ENCODE data around the gene SMARCA1. TPM values are rescaled to one million over a fixed set of nuclear protein-coding genes. Genes with fewer than 3 reads are reported as not detected.

The SMARCA1 gene
- total RNA-seq, 2 experiments from 2014 or later, result 0.10 to 0.21 TPM

DNA sequence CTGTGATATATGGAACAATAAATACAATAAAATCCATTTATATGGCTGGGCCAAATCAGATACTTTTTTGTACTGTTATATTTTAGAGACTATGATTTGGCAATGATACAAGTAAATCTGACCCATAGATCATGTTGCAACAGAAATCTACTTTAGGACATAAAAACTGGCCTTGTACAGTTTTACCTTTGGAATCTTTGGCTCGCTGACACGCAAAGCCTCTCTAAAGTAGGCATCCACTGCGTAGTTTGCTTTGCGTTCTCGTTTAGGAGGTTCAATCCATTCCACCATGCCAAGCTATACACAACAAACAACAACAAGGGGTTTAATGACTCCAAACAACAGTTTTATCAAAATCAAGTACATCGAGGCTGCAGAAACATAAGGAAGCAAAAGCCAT lies 42.4 kb downstream of the SMARCA1 start:
- no peaks in the 10 kb centered on the region for H3K36me3 Mint-ChIP-seq
- H3K4me1 Mint-ChIP-seq (ENCODE audit: low read depth), result no peaks in the 10 kb centered on the region
- H3K27ac Mint-ChIP-seq, result no peak overlapping the region
- no peaks in the 10 kb centered on the region for H3K9me3 Mint-ChIP-seq
- no peak overlapping the region for H3K4me3 Mint-ChIP-seq
- no peak for DNase-seq
- CTCF ChIA-PET, result no interaction called here
- POLR2A ChIA-PET, result no interaction called here
- intact Hi-C loops (cut with micrococcal nuclease), result no loop called here
- no peaks in the 10 kb centered on the region for H3K27me3 Mint-ChIP-seq

DNA sequence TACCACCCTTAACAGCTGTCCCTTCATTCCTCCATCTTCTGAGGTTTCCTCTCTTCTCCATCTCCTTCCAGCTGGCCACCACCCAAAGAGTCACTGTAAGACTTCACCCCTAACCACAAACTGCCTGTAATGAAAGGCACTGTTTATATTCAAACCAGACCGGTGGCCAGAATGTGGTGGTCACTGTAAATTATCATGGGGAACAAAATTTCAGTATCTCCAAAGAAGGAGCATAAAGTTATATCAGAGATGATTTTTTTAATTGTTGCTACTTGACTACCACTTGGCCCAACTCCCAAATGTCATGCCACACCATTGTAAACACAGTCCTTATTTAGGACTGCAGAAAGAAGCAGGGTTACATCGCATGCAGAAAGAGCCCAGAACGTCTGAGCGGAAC lies 44.8 kb downstream of the SMARCA1 start:
- no peaks in the 10 kb centered on the region for H3K36me3 Mint-ChIP-seq
- CTCF ChIA-PET, result no interaction called here
- DNase-seq, result no peak
- no peak overlapping the region for H3K4me3 Mint-ChIP-seq
- POLR2A ChIA-PET, result no interaction called here
- no peaks in the 10 kb centered on the region for H3K27me3 Mint-ChIP-seq
- H3K9me3 Mint-ChIP-seq, result no peaks in the 10 kb centered on the region
- no peak overlapping the region for H3K27ac Mint-ChIP-seq
- intact Hi-C loops (cut with micrococcal nuclease), result no loop called here
- no peaks in the 10 kb centered on the region for H3K4me1 Mint-ChIP-seq (ENCODE audit: low read depth)

DNA sequence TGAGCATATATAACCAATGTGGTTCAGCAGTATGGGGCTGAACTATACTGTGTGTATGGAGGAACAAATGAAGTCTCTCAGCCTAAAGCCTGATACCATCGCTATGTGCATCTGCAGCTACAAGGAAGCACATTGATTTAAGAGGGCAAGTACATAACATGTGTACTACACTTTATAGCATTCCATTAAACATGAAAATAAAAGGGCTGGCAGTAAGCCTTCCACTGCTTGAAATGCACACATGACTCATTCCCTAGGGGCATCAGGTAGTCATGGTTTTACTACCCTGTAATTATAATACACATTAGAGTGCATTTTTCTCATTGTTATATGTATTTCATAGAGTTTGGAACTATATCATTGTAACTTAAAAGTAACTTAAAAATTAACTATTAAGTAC lies 51.2 kb downstream of the SMARCA1 start:
- Mint-ChIP-seq H3K27me3 (no peaks in the 10 kb centered on the region), H3K4me1 (ENCODE audit: low read depth) (no peaks in the 10 kb centered on the region), H3K4me3 (no peak overlapping the region), H3K36me3 (no peaks in the 10 kb centered on the region), H3K9me3 (no peaks in the 10 kb centered on the region), H3K27ac (no peak overlapping the region)
- intact Hi-C loops (cut with micrococcal nuclease), result no loop called here
- ChIA-PET POLR2A (no interaction called here), CTCF (no interaction called here)
- no peak for DNase-seq

DNA sequence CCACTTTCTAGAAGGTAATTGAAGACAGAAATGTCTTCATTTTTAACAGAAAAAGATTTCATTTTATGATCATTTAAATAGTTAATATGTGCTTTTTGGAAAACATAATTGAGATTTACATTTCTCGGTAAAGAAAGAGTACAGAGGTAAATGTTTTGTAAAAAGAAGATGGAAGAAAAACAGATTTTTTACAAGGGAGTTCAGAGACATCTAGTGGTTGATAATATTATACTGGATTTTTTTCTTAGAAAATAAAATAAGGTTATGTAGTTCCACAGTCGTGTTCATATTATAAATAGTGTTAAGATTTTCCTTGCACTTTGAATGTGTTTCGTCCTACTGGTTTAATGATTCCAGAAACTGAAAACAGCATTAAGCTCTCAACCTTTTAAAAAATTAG lies 60.6 kb downstream of the SMARCA1 start:
- ChIA-PET POLR2A (no interaction called here), CTCF (no interaction called here)
- Mint-ChIP-seq H3K27ac (no peak overlapping the region), H3K9me3 (no peaks in the 10 kb centered on the region), H3K4me3 (no peak overlapping the region), H3K36me3 (no peaks in the 10 kb centered on the region), H3K4me1 (ENCODE audit: low read depth) (no peaks in the 10 kb centered on the region), H3K27me3 (no peaks in the 10 kb centered on the region)
- intact Hi-C loops (cut with micrococcal nuclease), result no loop called here
- no peak for DNase-seq

DNA sequence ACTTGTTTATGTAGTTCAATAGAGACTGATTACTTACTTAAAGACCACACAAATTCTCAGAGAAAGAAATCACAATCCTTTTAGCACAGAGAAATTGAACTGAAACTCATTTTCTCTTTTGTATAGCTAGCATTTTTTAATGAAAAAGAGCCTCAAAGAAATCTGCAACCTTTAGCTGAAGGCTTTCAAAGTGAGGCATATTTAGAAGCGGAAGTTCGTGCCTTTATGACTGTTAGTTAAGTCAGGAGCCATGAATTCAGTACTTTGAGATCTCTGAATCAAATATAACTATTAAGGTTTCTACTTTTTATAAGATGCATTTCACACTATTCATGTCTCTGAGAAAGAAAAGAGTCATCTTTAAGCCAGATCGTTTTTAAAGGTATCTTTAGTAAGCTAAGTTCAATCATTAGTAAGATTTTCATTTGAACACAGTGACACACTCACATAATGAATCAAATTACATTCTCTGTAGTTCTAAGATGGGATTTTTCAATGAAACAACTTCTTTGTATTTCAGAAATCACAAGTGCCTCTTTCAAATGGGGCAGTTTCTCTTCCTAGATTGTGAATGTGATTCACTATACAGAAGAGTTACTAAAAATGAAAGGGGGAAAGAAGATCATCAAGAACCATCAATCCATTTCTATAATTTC lies 61.4 kb downstream of the SMARCA1 start:
- CTCF ChIA-PET, result no interaction called here
- DNase-seq, result no peak
- Mint-ChIP-seq H3K4me1 (ENCODE audit: low read depth) (no peaks in the 10 kb centered on the region), H3K4me3 (no peak overlapping the region), H3K27ac (no peak overlapping the region), H3K36me3 (no peaks in the 10 kb centered on the region), H3K27me3 (no peaks in the 10 kb centered on the region), H3K9me3 (no peaks in the 10 kb centered on the region)
- POLR2A ChIA-PET, result no interaction called here
- intact Hi-C loops (cut with micrococcal nuclease), result no loop called here

DNA sequence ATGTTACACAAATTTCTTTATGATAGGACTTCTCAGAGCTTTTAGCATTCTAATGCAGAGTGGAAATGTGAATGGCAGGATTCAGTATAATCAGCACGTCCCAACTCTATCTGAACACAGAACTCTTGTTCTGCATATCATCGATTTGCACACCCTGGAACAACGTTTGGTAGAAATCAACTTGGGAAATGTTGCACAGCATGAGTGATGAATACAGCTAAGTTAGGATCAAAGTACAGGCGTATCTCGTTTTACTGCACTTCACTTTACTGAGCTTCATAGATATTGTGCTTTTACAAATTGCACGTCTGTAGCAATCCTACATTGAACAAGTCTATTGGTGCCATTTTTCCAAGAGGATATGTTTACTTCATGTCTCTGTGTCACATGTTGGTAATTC lies 70.8 kb downstream of the SMARCA1 start:
- no peaks in the 10 kb centered on the region for H3K36me3 Mint-ChIP-seq
- H3K27ac Mint-ChIP-seq, result no peak overlapping the region
- intact Hi-C loops (cut with micrococcal nuclease), result no loop called here
- H3K4me3 Mint-ChIP-seq, result no peak overlapping the region
- H3K27me3 Mint-ChIP-seq, result no peaks in the 10 kb centered on the region
- no peaks in the 10 kb centered on the region for H3K9me3 Mint-ChIP-seq
- ChIA-PET POLR2A (no interaction called here), CTCF (no interaction called here)
- H3K4me1 Mint-ChIP-seq (ENCODE audit: low read depth), result no peaks in the 10 kb centered on the region
- DNase-seq, result no peak

DNA sequence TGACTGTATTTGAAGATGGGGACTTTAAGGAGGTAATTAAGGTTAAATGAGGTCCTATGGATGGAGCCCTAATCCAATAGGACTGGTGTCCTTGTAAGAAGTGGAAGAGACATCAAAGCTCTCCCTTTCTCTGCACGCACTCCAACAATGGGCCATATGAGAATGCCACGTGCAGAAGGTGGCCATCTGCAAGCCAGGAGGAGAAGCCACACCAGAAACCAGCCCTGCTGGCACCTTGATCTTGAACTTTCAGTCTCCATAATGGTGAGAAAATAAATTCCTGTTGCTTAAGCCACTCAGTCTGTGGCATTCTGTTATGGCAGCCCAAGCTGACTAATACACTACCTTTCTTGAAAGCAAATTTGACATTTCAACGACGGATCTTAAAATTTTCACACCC lies 73.2 kb downstream of the SMARCA1 start:
- POLR2A ChIA-PET, result no interaction called here
- CTCF ChIA-PET, result no interaction called here
- Mint-ChIP-seq H3K36me3 (no peaks in the 10 kb centered on the region), H3K4me3 (no peak overlapping the region), H3K27me3 (no peaks in the 10 kb centered on the region), H3K9me3 (no peaks in the 10 kb centered on the region), H3K4me1 (ENCODE audit: low read depth) (no peaks in the 10 kb centered on the region), H3K27ac (no peak overlapping the region)
- no peak for DNase-seq
- intact Hi-C loops (cut with micrococcal nuclease), result no loop called here

DNA sequence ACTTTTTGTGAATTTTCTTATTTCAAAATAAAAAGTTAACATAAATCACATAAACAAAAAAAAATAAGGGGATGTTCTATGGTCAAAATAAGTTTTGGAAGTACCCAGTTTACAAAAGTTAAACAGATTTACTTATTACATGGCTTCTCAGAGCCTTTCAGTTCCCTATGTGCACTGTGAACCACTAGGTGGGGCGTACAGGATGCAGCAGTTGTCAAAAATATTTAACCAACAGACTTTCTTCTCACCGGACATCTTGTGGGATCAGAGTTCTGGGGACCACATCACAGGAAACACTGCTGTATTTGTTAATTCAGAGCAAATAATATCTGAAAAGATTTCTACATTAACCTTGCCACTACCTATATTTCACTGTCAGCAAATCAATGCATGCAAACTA lies 74.1 kb downstream of the SMARCA1 start:
- Mint-ChIP-seq H3K27me3 (no peaks in the 10 kb centered on the region), H3K9me3 (no peaks in the 10 kb centered on the region), H3K27ac (no peak overlapping the region), H3K4me3 (no peak overlapping the region), H3K4me1 (ENCODE audit: low read depth) (no peaks in the 10 kb centered on the region), H3K36me3 (no peaks in the 10 kb centered on the region)
- intact Hi-C loops (cut with micrococcal nuclease), result no loop called here
- CTCF ChIA-PET, result no interaction called here
- DNase-seq, result no peak
- POLR2A ChIA-PET, result no interaction called here

DNA sequence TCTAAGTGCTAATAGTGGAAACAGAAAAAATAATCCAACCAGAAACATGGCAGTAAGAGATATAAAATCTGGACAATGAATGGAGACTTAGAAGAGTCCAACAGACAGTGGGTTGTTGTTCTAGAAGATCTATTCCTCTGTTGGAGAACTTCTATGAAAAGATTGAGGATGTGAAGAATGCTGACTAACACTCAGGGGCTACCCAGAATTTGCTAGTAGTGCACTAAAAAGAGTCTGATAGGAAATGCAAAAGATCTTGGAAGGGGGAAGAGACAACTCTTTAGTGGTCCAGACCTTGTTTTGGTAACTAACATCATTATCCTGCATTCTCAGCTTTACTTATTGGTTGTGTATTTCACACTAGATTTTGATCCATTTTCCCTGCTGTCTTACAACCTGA lies 77.9 kb downstream of the SMARCA1 start:
- Mint-ChIP-seq H3K4me1 (ENCODE audit: low read depth) (no peaks in the 10 kb centered on the region), H3K4me3 (no peak overlapping the region), H3K27ac (no peak overlapping the region), H3K27me3 (no peaks in the 10 kb centered on the region), H3K9me3 (no peaks in the 10 kb centered on the region), H3K36me3 (no peaks in the 10 kb centered on the region)
- POLR2A ChIA-PET, result no interaction called here
- no peak for DNase-seq
- intact Hi-C loops (cut with micrococcal nuclease), result no loop called here
- CTCF ChIA-PET, result no interaction called here

DNA sequence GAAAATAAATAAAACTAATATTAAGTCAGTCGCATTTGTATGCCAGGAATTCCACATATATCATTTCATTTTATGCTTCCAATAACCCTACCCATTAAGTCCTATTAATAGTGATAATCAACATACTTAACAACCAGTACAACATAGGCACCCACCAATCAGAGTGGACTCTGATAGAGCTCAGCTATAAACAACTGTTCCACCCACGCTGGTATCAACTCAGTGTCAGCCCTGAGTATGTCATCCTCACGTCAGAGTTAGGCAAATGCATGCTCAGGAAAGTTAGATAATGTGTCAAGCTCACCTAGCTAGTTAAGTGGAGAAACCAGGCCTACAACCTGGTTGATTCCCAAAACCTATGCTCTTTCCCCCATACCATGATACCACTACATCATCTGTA lies 89.3 kb downstream of the SMARCA1 start:
- no peaks in the 10 kb centered on the region for H3K9me3 Mint-ChIP-seq
- ChIA-PET POLR2A (no interaction called here), CTCF (no interaction called here)
- H3K27me3 Mint-ChIP-seq, result no peaks in the 10 kb centered on the region
- H3K36me3 Mint-ChIP-seq, result no peaks in the 10 kb centered on the region
- intact Hi-C loops (cut with micrococcal nuclease), result no loop called here
- no peaks in the 10 kb centered on the region for H3K4me1 Mint-ChIP-seq (ENCODE audit: low read depth)
- H3K27ac Mint-ChIP-seq, result no peak overlapping the region
- H3K4me3 Mint-ChIP-seq, result no peak overlapping the region
- no peak for DNase-seq

DNA sequence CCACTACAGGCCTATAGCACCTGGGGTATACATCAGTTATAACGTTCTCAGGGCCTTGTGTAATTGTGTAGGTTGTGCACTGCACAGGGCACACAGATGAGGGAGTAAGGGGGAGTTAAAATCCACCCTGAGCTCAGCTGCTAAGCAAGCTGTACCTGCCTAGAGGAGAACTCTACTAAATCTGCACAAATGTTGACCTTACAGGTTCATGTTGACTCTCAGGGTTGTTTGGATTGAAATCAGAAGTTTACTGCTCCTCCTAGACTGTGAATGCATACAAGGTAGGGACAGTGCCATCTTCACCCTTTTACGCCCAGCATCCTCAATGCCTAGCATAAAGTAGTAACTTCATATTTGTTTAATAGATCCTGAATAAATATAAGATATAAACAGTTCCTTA lies 89.8 kb downstream of the SMARCA1 start:
- Mint-ChIP-seq H3K27ac (no peak overlapping the region), H3K9me3 (no peaks in the 10 kb centered on the region), H3K27me3 (no peaks in the 10 kb centered on the region), H3K36me3 (no peaks in the 10 kb centered on the region), H3K4me1 (ENCODE audit: low read depth) (no peaks in the 10 kb centered on the region), H3K4me3 (no peak overlapping the region)
- ChIA-PET POLR2A (no interaction called here), CTCF (no interaction called here)
- no peak for DNase-seq
- intact Hi-C loops (cut with micrococcal nuclease), result no loop called here

DNA sequence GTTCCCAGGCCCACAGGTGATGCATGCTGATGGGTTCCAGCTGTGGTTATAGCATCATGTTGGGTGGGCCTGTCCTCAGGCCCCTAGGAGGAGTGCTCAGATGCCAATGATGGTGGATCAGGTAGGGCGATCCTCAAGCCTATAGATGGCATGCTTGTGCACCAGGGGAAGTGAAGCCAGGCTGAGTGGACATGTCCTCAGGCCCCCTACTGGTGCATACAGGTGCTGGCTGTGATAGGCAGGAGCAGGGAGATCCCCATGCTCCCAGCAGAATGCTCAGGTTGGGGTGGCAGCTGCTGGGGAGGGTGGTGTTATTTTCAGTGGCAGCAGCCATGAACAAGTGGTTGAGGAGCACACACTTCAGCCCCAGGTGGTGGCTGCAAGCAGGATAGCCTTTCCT lies 96.0 kb downstream of the SMARCA1 start:
- peaks cover 5% of the 10 kb centered on the region for H3K27me3 Mint-ChIP-seq
- ChIA-PET POLR2A (no interaction called here), CTCF (no interaction called here)
- H3K27ac Mint-ChIP-seq, result no peak overlapping the region
- intact Hi-C loops (cut with micrococcal nuclease), result no loop called here
- H3K9me3 Mint-ChIP-seq, result no peaks in the 10 kb centered on the region
- H3K4me3 Mint-ChIP-seq, result no peak overlapping the region
- no peak for DNase-seq
- no peaks in the 10 kb centered on the region for H3K4me1 Mint-ChIP-seq (ENCODE audit: low read depth)
- no peaks in the 10 kb centered on the region for H3K36me3 Mint-ChIP-seq

DNA sequence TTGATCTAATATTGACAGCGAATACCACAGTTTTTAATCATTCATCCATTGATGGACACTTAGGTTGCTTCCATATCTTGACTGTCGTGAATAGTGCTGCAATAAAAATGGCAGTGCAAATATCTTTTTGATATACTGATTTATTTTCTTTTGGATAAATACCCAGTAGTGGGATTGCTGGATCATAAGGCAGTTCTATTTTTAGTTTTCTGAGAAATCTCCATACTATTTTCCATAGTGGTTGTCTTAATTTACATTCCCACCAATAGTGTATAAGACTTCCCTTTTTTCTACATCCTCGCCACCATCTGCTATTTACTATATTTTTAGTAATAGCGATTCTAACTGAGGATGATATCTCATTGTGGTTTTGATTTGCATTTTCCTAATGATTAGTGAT lies 100.1 kb downstream of the SMARCA1 start:
- H3K27me3 Mint-ChIP-seq, result peaks cover 5% of the 10 kb centered on the region
- H3K27ac Mint-ChIP-seq, result no peak overlapping the region
- no peaks in the 10 kb centered on the region for H3K4me1 Mint-ChIP-seq (ENCODE audit: low read depth)
- H3K9me3 Mint-ChIP-seq, result no peaks in the 10 kb centered on the region
- no peak for DNase-seq
- CTCF ChIA-PET, result no interaction called here
- H3K36me3 Mint-ChIP-seq, result no peaks in the 10 kb centered on the region
- POLR2A ChIA-PET, result no interaction called here
- H3K4me3 Mint-ChIP-seq, result no peak overlapping the region
- intact Hi-C loops (cut with micrococcal nuclease), result no loop called here

DNA sequence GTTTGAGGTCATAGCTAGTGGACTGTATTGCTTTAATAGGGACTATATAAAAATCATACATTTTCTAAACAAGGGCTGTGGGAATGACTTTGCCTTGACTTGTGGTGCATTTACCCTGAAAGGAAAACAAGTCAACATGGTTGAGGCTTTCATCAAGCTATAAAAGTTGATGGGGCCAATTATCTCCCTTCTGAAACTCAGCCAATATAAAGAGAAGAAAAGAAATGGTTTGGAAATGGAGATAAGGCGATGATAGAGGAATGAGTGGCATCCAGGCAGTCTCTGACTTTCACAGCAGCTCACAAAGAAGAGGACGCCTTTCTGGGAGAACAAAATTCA lies 118.7 kb downstream of the SMARCA1 start:
- no peak overlapping the region for H3K27ac Mint-ChIP-seq
- H3K27me3 Mint-ChIP-seq, result no peaks in the 10 kb centered on the region
- ChIA-PET CTCF (no interaction called here), POLR2A (no interaction called here)
- H3K4me3 Mint-ChIP-seq, result no peak overlapping the region
- H3K4me1 Mint-ChIP-seq (ENCODE audit: low read depth), result no peaks in the 10 kb centered on the region
- no peak for DNase-seq
- no peaks in the 10 kb centered on the region for H3K36me3 Mint-ChIP-seq
- no peaks in the 10 kb centered on the region for H3K9me3 Mint-ChIP-seq
- intact Hi-C loops (cut with micrococcal nuclease), result no loop called here

Data from activated CD4-positive, alpha-beta memory T cell treated with anti-CD3 and anti-CD28 coated beads for 36 hours (primary cell).